K562 (cell line): ENCODE results near the gene SAMD9L. TPM values are rescaled to one million over a fixed set of nuclear protein-coding genes. Genes with fewer than 3 reads are reported as not detected.

Source experiments
- E2F1 ChIP-seq: sonication (generic); formaldehyde crosslinking; IDR thresholded peaks from 2 replicates; pipeline ENCODE4 v1.8.1; 2023; ENCODE audit warnings: mild to moderate bottlenecking, missing genetic modification reagents, moderate library complexity
- E2F4 ChIP-seq: sonication (generic); formaldehyde crosslinking; IDR thresholded peaks from 2 replicates; pipeline ENCODE4 v1.8.0; 2022; ENCODE audit warnings: mild to moderate bottlenecking, low read depth, missing genetic modification reagents
- E2F5 ChIP-seq: sonication (generic); formaldehyde crosslinking; IDR thresholded peaks from 2 replicates; pipeline ENCODE4 v1.8.0; 2022; ENCODE audit warnings: mild to moderate bottlenecking, missing genetic modification reagents
- MAFF ChIP-seq: IDR thresholded peaks from 2 replicates; pipeline ENCODE4 v1.6.1; 2012; ENCODE audit warnings: low read length, improper control_type of control experiment
- NKRF ChIP-seq: fragments of 450-650 bp; IDR thresholded peaks from 2 replicates; pipeline ENCODE4 v1.6.1; 2016; ENCODE audit warnings: borderline replicate concordance
- NRF1 ChIP-seq, 2 experiments: fragments of 450-650 bp; IDR thresholded peaks in 1 of 2; conservative IDR thresholded peaks in 1 of 2; 2 replicates each; pipeline ENCODE4 v1.6.1; 2014; ENCODE audit warnings: mild to moderate bottlenecking in 2 of 2
- NUFIP1 ChIP-seq: fragments of 450-650 bp; IDR thresholded peaks from 2 replicates; pipeline ENCODE4 v1.6.1; 2018; ENCODE audit not compliant: partially characterized antibody
- RBM17 ChIP-seq: fragments of 200-400 bp; formaldehyde crosslinking; IDR thresholded peaks from 2 replicates; pipeline ENCODE4 v1.6.1; 2017; ENCODE audit warnings: low read depth, mild to moderate bottlenecking, low read length, borderline replicate concordance
- SAFB2 ChIP-seq: fragments of 200-400 bp; formaldehyde crosslinking; IDR thresholded peaks from 2 replicates; pipeline ENCODE4 v1.6.1; 2018; ENCODE audit warnings: borderline replicate concordance, low read length, low read depth, moderate library complexity; ENCODE audit not compliant: severe bottlenecking
- ZNF740 ChIP-seq, 3 experiments: fragments of 200-800 bp in 1 of 3; sonication (Bioruptor generic) in 1 of 3; sonication (generic) in 1 of 3; formaldehyde crosslinking in 1 of 3; IDR thresholded peaks; 2 replicates each; pipeline versions ENCODE4 v1.6.1 to v1.8.0; 2016 to 2022; ENCODE audit warnings: mild to moderate bottlenecking in 2 of 3, missing compliant biosample characterization in 2 of 3, missing genetic modification characterization in 2 of 3, missing genetic modification reagents in 1 of 3
- polyA plus RNA-seq, 8 experiments: library from polyadenylated mRNA; depleted of rRNA in 4 of 8; stranded (reverse) in 5 of 8; unstranded in 3 of 8; fragments of >200 nt; fragmentation: Nextera tagmentation in 2 of 8; fragmentation: Illumina TruSeq in 1 of 8; extraction: Ambion mirVana in 2 of 8; extraction: Trizol in 1 of 8; gene quantifications; 2 replicates each; pipeline versions ENCODE4 v1.2.1 to v1.2.3, GENCODE V29; 2011 to 2014; ENCODE audit warnings: inconsistent platforms in 1 of 8, missing spikeins in 1 of 8
- total RNA-seq, 7 experiments: library from RNA; depleted of rRNA in 6 of 7; stranded (reverse); fragments of >200 nt in 6 of 7; fragmentation: Illumina TruSeq in 2 of 7; extraction: Trizol in 2 of 7; gene quantifications; 2 replicates each; pipeline versions ENCODE4 v1.2.1 to v1.2.3, GENCODE V29; 2011 to 2021; ENCODE audit warnings: low replicate concordance in 1 of 7

SAMD9L gene
- total and polyA plus RNA-seq, 9 of the 15 experiments (the other 6 are each of a cell fraction or from before 2014, with no cell fraction given) = 0.15 to 1.0 (median 0.48) TPM

GRCh38 chr7:93148727-93149126, 542 bp upstream of the SAMD9L start (continued):
- no peak for TF ChIP-seq ZNF740 (CRISPR knock-in tag; IDR thresholded peaks at IDR 0.05)
- TF ChIP-seq ZNF740 (tag; IDR thresholded peaks at IDR 0.05) = peak in 1 of 2 experiments; percentile 96; a peak in 2 of 4 replicates
- TF ChIP-seq NKRF = no peak
- no peak for TF ChIP-seq MAFF
- TF ChIP-seq SAFB2 = no peak
- no peak for TF ChIP-seq E2F5 (CRISPR knock-in tag)
- TF ChIP-seq RBM17 = no peak
- no peak for TF ChIP-seq E2F4 (CRISPR knock-in tag)
- no peak for TF ChIP-seq NUFIP1
- no peak for TF ChIP-seq NRF1 (conservative IDR thresholded peaks at IDR 0.05 in 1 of 2, IDR thresholded peaks at IDR 0.05 in 1 of 2)
- no peak for TF ChIP-seq E2F1 (CRISPR knock-in tag)
